ENCODE data around the gene TAF11.
"Not testable (repeated sequence)": the region's sequence is repeated elsewhere in the genome, so short reads cannot be mapped to it uniquely, and the experiment has no call there.

Gene TAF11

GRCh38 chr6:34906826-34907225 lies 19.0 kb upstream of the TAF11 start:
- DNase-seq (ENCODE audit: low read depth in 1 of 2, low spot score in 1 of 2): no peak

DNA sequence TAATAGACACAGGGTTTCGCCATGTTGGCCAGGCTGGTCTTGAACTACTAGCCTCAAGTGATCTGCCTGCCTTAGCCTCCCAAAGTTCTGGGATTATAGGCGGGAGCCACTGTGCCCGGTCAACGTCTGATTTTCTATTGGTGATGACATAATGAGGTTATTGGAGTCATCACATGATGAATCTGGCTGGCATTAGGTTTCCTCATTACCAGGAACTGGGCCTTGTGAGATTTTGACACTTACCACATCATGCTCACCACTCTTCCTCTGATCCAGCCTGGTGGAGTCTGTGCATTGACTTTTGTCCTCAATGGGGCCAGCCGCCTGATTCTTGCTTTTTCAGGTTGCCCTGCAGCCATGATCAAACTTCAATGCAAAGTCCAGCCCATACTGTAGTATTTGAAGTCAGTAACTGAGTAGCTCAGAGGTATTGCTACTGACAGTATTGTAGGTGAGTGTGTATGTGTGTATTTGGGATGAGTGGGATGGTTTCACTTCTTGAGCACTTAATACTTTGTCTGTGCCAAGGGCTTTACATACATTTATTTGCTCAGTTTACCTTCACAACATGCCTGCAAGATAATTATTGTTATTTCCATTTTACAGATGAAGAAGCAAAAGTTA lies 17.3 kb upstream of the TAF11 start:
- DNase-seq (ENCODE audit: low read depth in 1 of 2, low spot score in 1 of 2): no peak

DNA sequence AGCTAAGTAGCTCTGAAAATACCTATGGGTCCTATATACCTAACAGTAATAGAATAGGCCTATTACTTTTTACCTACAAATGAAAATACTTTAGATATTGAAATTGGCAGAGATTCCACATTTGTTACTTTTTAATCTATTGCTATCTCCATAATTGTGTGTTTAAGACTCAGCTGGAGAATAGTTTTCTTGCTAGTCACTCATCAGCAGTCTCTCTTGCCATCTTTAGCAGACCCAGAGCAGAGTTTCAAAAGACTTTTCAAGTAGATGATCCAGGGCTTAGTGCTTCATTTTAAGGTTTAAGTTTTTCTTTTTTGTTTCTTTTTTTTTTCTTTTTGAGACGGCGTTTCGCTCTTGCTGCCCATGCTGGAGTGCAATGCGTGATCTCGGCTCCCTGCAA lies 14.1 kb upstream of the TAF11 start:
- DNase-seq (ENCODE audit: low read depth in 1 of 2, low spot score in 1 of 2): no peak

- no peak for DNase-seq (ENCODE audit: low read depth in 1 of 2, low spot score in 1 of 2)
Measured at GRCh38 chr6:34900321-34901031, 12.6 kb upstream of the TAF11 start.

- not testable (repeated sequence) for DNase-seq (ENCODE audit: low read depth in 1 of 2, low spot score in 1 of 2)
Measured at GRCh38 chr6:34899748-34900147, 11.9 kb upstream of the TAF11 start.

- no peak for DNase-seq (ENCODE audit: low read depth in 1 of 2, low spot score in 1 of 2)
Measured at GRCh38 chr6:34897716-34898115, 9.9 kb upstream of the TAF11 start.

DNA sequence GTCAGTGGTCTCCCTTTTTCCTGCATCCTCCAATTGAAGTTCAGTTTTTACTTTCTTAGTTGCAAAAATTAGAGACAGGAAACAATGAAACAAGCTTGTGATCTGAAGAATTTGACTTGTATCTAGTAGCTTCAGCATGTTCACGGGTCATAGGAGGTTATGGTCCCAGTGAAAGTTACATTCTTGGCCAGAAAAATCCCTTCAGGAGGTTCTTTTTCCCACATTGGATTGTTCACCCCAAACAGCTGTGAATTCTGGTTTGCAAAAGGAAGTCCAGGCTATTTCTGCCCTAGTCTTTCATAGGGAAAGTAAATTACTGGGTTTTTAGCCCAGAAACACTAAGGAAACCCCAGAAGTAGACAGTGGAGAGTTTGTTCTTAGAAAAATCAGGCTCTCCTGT lies 9.3 kb upstream of the TAF11 start:
- DNase-seq (ENCODE audit: low read depth in 1 of 2, low spot score in 1 of 2): no peak

- DNase-seq (ENCODE audit: low read depth in 1 of 2, low spot score in 1 of 2): no peak
Measured at GRCh38 chr6:34894693-34895092, 6.9 kb upstream of the TAF11 start.

DNA sequence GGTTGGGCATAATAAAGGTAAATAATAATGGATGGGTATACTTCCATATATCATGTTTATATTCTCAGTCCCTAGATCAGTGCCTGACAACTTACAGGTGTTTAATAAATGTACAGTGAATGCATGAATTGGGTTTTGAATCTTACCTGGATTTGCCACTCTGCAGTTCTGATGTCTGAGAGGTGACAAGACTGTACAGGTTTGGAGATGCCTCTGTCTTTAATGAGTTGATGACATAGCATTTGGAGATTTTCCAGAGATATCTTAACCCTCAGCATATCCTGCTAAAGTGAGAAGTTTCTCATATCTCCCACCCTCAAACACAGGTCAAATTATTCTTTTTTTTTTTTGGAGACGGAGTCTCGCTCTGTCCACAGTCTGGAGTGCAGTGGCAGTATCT lies 3.5 kb upstream of the TAF11 start:
- no peak for DNase-seq (ENCODE audit: low read depth in 1 of 2, low spot score in 1 of 2)

DNA sequence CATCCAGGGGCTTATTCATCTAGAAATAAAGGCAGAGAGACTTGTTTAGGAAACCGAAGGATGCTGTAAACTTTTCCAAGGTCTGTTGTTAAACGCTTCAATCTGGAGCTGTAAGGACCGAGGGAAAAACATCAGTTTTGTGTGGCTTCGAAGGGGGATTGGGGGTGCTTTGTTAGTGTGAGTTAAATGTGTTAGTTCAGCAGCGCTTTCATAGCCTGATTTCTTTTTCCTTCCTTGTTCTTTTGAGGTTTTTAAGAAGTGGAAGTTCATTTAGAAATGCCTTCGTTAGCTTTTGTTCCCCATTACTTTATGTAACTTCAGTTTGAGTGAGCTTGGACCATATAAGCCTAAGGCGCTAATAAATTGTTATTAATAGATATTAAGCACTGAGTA lies 2.7 kb upstream of the TAF11 start:
- no peak for DNase-seq (ENCODE audit: low read depth in 1 of 2, low spot score in 1 of 2)

DNA sequence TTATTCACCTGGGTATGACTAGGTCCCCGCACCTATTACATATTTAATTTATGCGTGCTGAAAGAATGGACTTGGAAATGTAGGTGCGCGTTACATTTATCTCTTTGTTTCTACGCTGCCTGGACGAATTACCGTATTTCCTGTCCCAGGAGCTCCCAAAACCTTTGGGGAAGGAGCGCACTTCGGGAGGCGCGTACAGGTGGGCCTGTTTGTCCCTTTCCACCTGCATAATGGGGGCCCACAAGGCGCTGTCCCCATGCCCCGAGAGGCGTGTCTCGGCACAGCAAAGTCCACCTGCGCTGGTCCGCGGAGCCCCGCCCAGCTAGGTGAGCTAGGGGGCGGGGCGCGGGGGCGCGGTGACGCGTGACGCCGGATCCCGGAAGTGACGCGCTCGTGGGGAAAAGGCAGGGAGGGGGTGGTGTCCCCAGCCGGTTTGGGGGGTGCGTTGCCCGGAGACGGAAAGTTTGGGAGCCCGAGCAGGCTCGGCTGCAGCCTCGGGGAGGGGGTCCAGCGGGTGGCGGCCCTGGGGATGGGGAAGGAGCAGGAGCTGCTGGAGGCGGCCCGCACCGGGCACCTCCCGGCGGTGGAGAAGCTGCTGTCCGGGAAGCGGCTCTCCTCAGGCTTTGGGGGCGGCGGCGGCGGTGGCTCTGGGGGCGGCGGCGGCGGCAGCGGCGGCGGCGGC lies 1.2 kb upstream of the TAF11 start, which contains the start of gene ANKS1A:
TSS of gene ANKS1A (plus strand) at position 382 of the 682 bp plus-strand sequence. CDS start at position 530, 148 bp downstream.
- peak; percentile 85 to 87 for DNase-seq (ENCODE audit: low read depth in 1 of 2, low spot score in 1 of 2)

DNA sequence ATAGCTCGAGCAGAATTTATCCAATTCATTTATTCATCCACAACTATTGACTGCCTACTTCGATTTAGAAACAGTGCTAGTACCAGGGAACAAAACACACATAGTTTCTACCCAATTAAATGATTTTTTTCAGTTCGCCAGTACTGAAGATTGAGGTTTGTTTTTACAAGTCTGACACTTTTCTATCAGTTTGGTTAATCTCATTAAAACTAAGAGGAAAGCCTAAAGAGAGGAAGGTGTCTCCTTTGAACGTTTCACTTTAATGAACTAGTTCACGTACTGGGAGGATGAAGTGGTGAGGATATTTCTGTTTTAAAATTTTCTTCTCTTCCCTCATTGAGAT lies 643 bp upstream of the TAF11 start:
- DNase-seq (ENCODE audit: low read depth in 1 of 2, low spot score in 1 of 2): no peak

DNA sequence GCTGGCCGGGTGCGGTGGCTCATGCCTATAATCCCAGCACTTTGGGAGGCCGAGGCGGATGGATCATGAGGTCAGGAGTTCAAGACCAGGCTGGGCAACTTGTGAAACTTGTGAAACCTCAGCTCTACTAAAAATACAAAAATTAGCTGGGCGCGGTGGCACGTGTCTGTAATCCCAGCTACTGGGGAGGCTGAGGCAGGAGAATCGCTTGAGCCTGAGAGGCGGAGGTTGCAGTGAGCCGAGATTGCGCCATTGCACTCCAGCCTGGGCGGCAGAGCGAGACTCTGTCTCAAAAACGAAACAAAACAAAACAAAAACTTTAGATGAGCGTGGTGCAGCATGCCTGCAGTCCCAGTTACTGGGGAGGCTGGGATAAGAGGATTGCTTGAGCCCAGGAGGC lies 2.0 kb downstream of the TAF11 start:
- DNase-seq (ENCODE audit: low read depth in 1 of 2, low spot score in 1 of 2): not testable (repeated sequence)

GRCh38 chr6:34884996-34885395 lies 2.8 kb downstream of the TAF11 start:
- no peak for DNase-seq (ENCODE audit: low read depth in 1 of 2, low spot score in 1 of 2)

DNA sequence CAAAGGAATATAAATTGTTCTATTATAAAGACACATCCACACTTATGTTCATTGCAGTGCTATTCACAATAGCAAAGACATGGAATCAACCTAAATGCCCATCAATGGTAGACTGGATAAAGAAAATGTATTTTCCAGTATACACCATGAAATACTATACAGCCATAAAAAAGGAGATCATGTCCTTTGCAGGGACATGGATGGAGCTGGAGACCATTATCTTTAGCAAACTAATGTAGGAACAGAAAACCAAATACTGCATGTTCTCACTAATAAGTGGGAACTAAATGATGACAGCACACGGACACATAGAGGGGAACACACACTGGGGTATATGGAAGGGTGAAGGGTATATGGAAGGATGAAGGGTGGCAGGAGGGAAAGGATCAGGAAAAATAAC lies 3.8 kb downstream of the TAF11 start:
- DNase-seq (ENCODE audit: low read depth in 1 of 2, low spot score in 1 of 2): not testable (repeated sequence)

DNA sequence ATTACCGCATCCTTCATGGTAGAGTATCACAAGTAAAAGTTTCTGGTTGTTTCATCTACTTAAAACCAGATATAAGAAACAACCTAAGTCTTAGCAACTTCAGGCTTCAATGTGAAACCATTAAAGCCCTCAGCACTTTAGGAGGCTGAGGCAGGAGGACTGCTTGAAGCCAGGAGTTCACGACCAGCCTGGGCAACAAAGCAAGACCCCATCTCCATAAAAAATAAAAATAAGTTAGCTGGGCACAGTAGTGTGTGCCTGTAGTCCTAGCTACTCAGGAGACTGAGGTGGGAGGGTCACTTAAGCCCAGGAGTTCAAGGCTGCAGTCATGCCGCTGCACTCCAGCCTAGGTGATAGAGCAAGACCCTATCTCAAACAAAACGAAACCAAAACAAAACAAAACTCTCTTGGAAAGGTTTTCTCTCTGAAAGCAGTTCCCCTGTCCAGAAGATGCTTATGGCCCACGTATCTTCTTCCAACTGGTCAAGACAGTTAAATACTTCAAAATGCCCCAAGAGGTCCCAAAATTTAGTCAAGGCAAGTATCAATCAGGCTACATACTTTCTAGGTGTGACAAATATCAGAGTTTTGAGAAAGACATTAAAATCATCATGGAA lies 9.9 kb downstream of the TAF11 start:
- DNase-seq (ENCODE audit: low read depth in 1 of 2, low spot score in 1 of 2): no peak

DNA sequence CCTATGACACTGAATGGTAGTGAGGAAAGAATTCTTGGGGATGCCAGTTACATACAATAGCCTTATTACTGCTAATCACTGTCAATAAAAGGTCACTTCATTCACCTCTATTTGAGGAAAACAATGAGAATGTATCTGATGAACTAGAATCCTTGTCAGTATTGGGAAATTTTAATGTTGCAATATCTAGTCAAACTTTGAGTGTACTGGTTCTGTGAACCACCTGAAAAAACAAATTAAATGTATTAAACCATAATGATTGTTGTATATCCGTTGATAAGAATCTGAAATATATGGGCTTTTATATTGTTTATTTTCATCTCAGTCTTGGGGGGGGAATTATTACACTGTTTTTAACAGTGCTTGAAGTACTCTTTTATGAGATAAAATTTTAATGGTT lies 10.6 kb downstream of the TAF11 start:
- no peak for DNase-seq (ENCODE audit: low read depth in 1 of 2, low spot score in 1 of 2)

DNA sequence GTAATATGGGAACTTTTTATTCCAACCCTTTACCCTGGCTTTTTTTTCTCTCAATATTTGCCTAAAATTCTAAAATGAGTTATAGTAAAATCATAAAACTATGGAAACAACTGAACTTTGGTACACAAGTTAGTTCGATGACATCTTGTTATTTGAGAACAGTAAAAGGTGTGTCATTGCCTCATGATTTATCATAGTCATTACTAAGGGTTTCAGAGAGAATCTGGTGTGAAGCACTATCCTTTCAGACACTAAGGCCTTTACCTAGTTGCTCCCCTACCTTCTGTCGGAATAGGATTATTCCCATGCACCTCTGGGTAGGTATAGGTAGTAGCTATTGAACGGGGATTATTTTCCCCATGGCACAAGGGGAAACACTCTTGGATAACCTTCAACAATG lies 11.4 kb downstream of the TAF11 start:
- DNase-seq (ENCODE audit: low read depth in 1 of 2, low spot score in 1 of 2): no peak

DNA sequence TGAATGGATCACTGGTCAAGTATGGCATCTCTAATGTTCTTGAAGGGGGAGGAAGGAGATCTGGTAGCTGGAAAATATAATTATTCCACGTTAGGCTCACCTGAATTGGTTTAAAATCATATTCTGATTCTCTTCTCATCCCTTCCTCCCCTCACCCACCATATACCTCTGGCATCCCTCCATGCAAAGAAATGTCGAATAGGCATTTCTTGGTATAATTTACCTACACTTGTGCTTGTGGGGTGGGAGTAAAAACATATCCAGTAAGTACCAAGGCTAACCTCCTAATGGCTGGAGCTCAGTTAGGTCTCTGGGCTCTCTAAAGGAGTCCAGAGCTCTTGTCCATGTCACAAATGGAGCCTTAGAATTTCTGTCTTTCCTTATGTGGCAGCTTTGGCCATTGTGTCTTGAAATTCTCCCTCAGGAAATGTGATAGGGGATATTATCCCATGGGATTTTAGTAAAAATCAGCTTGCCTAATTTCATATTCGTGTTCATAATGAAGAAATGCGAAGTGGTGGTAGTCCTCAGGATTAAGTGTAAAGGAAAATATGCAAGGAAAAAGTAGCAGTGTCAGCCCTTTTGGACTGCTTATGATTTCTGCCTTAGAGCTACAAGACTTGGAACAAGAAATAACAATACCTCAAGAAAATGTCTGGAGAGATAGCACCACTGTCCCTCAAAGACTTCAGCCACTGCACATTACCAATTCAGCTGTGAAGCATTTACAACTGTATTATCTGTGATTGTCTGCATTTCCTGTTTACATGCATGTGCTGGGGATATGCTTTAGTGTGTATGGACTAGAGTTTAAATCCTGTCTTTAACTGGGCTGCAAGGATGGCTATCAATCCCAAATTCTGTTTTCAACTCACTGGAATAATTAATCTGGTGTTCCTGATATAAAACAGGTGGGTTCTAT lies 12.3 kb downstream of the TAF11 start:
- DNase-seq (ENCODE audit: low read depth in 1 of 2, low spot score in 1 of 2): no peak

GRCh38 chr6:34872332-34872731 lies 15.5 kb downstream of the TAF11 start:
- no peak for DNase-seq (ENCODE audit: low read depth in 1 of 2, low spot score in 1 of 2)

DNA sequence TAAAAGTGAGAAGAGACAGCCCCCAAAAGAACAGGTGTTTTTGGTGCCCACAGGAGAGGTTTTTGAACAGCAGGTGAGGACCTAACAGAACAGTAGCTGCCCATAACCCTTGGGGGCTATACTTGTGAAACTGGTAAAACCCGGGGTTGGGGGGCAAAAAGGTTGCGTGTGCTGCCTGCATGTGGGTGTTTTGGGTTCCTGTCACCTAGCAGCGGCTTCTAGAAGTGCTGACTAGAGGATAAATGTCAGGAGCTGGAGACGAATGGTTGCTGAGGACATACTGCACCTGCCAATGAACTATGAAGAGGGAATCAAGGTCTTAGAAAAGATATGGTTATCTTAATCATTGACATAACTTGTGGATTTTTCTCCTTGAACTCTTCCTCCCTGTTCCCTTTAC lies 16.0 kb downstream of the TAF11 start:
- DNase-seq (ENCODE audit: low read depth in 1 of 2, low spot score in 1 of 2): no peak

Measured in activated CD4-positive, alpha-beta T cell treated with anti-CD3 and anti-CD28 coated beads, Interleukin-2, amount 50 U/mL, for 24 hours (primary cell).